PC-3 (cell line): ENCODE measurements around the gene NOX3. TPM values are rescaled to one million over a fixed set of nuclear protein-coding genes. Genes with fewer than 3 reads are reported as not detected.

ENCODE experiments used
- ATAC-seq: fragments of 200-7000 bp; cut with Tn5 transposase; 2 replicates; pipeline ENCODE4 v1.9.1; 2020; ENCODE audit warnings: mild to moderate bottlenecking, moderate library complexity
- BruUV-seq: library from RNA; stranded (reverse); fragments of 400-500 nt; replicated peaks from 2 replicates; lab custom pipeline; 2021; lab: Mats Ljungman, UMichigan
- CTCF ChIA-PET: fragments of 300-600 bp; sonication (Branson Sonifier 250); formaldehyde crosslinking; loops from one replicate; lab custom pipeline; 2022; ENCODE audit warnings: antibody characterized with exemption; lab: Charles Lee
- POLR2A ChIA-PET: fragments of 300-600 bp; sonication (Branson Sonifier 250); formaldehyde crosslinking; loops from one replicate; lab custom pipeline; 2022; ENCODE audit warnings: antibody characterized with exemption; ENCODE audit not compliant: unreplicated experiment; lab: Charles Lee
- DNase-seq: peaks from one replicate; pipeline ENCODE4 v3.0.0-alpha.2; 2015
- H2AFZ ChIP-seq: fragments of 300-600 bp; sonication (generic); 2 replicates; pipeline ENCODE4 v1.6.0; 2016; ENCODE audit warnings: antibody characterized with exemption, low read length
- H3F3A ChIP-seq: fragments of 300-600 bp; sonication (generic); one replicate; pipeline ENCODE4 v1.6.0; 2017; ENCODE audit warnings: antibody characterized with exemption, low read length, control low read depth, mild to moderate bottlenecking; ENCODE audit not compliant: unreplicated experiment
- H3K27ac ChIP-seq: fragments of 300-600 bp; sonication (generic); 2 replicates; pipeline ENCODE4 v1.5.1; 2016; ENCODE audit warnings: mild to moderate bottlenecking, low read length
- H3K27me3 ChIP-seq: fragments of 300-600 bp; sonication (generic); 2 replicates; pipeline ENCODE4 v1.6.1; 2016; ENCODE audit warnings: low read length, mixed read lengths
- H3K36me3 ChIP-seq: fragments of 300-600 bp; sonication (generic); 2 replicates; pipeline ENCODE4 v1.6.1; 2016; ENCODE audit warnings: low read depth, mixed run types, low read length, mixed read lengths
- H3K4me1 ChIP-seq: fragments of 300-600 bp; sonication (generic); 2 replicates; pipeline ENCODE4 v1.5.1; 2016; ENCODE audit warnings: low read length; ENCODE audit not compliant: insufficient read depth
- H3K4me2 ChIP-seq: fragments of 300-600 bp; sonication (generic); 2 replicates; pipeline ENCODE4 v1.6.0; 2016; ENCODE audit warnings: low read length
- H3K4me3 ChIP-seq: fragments of 300-600 bp; sonication (generic); 2 replicates; pipeline ENCODE4 v1.5.1; 2016; ENCODE audit warnings: mild to moderate bottlenecking, low read length, mixed read lengths
- H3K79me2 ChIP-seq: fragments of 300-600 bp; sonication (generic); 2 replicates; pipeline ENCODE4 v1.6.1; 2017; ENCODE audit warnings: low read length, mixed read lengths
- H3K9ac ChIP-seq: fragments of 300-600 bp; sonication (generic); 2 replicates; pipeline ENCODE4 v1.6.0; 2016; ENCODE audit warnings: mild to moderate bottlenecking, low read length
- H3K9me2 ChIP-seq: fragments of 300-600 bp; sonication (generic); replicated peaks from 2 replicates; pipeline ENCODE4 v1.6.1; 2016; ENCODE audit warnings: mixed run types, low read length, mixed read lengths
- H3K9me3 ChIP-seq: fragments of 300-600 bp; sonication (generic); 2 replicates; pipeline ENCODE4 v1.6.1; 2016; ENCODE audit warnings: low read length, mixed read lengths
- H4K20me1 ChIP-seq: fragments of 300-600 bp; sonication (generic); 2 replicates; pipeline ENCODE4 v1.6.1; 2016; ENCODE audit warnings: low read length, mixed read lengths
- CTCF ChIP-seq: fragments of 300-600 bp; sonication (generic); conservative IDR thresholded peaks from 2 replicates; pipeline ENCODE4 v1.5.1; 2017; ENCODE audit warnings: antibody characterized with exemption, low read depth, mild to moderate bottlenecking, low read length
- EZH2 ChIP-seq: fragments of 300-600 bp; sonication (generic); IDR thresholded peaks from one replicate; pipeline ENCODE4 v1.6.1; 2017; ENCODE audit warnings: antibody characterized with exemption, mild to moderate bottlenecking, low read length; ENCODE audit not compliant: unreplicated experiment
- EZH2phosphoT487 ChIP-seq: fragments of 300-600 bp; sonication (generic); IDR thresholded peaks from 2 replicates; pipeline ENCODE4 v1.6.1; 2018; ENCODE audit warnings: mild to moderate bottlenecking, antibody characterized with exemption, low read length, borderline replicate concordance
- intact Hi-C: fragments of 100-400 bp; cut with micrococcal nuclease; formaldehyde crosslinking; loops from 2 replicates; pipeline ENCODE4 v1.9.0; 2023
- total RNA-seq: library from RNA; depleted of rRNA; stranded (reverse); fragments of >200 nt; gene quantifications from 2 replicates; pipeline ENCODE4 v1.2.3, GENCODE V29; 2014

The NOX3 gene
- total RNA-seq, 1 experiment from 2014 or later, result not detected

GRCh38 chr6:155389130-155389529 lies 66.5 kb downstream of the NOX3 start:
- H3K27me3 ChIP-seq, result no peaks in the 10 kb centered on the region
- no peaks in the 10 kb centered on the region for H3F3A ChIP-seq
- BruUV-seq, result no TSS peak
- H3K4me2 ChIP-seq, result no peak overlapping the region
- H3K9ac ChIP-seq, result no peak overlapping the region
- H3K9me3 ChIP-seq, result no peaks in the 10 kb centered on the region
- no peak overlapping the region for H3K4me3 ChIP-seq
- ChIA-PET CTCF (no interaction called here), POLR2A (no interaction called here)
- no peak overlapping the region for H2AFZ ChIP-seq
- DNase-seq, result no peak
- intact Hi-C loops, result no loop called here
- no peak for ATAC-seq
- H4K20me1 ChIP-seq, result no peaks in the 10 kb centered on the region
- TF ChIP-seq EZH2 (no peak), EZH2phosphoT487 (no peak), CTCF (no peak)
- H3K79me2 ChIP-seq, result no peaks in the 10 kb centered on the region
- no peaks in the 10 kb centered on the region for H3K36me3 ChIP-seq
- no peaks in the 10 kb centered on the region for H3K4me1 ChIP-seq
- H3K27ac ChIP-seq, result no peak overlapping the region
- no peaks in the 10 kb centered on the region for H3K9me2 ChIP-seq

GRCh38 chr6:155388591-155388990 lies 67.0 kb downstream of the NOX3 start:
- no peaks in the 10 kb centered on the region for H3K9me3 ChIP-seq
- DNase-seq (no peak), ATAC-seq (no peak)
- no peaks in the 10 kb centered on the region for H4K20me1 ChIP-seq
- H3K27ac ChIP-seq, result no peak overlapping the region
- no peak overlapping the region for H3K4me3 ChIP-seq
- no peak overlapping the region for H3K4me2 ChIP-seq
- H3K4me1 ChIP-seq, result no peaks in the 10 kb centered on the region
- H3F3A ChIP-seq, result no peaks in the 10 kb centered on the region
- intact Hi-C loops, result no loop called here
- no peaks in the 10 kb centered on the region for H3K9me2 ChIP-seq
- H3K9ac ChIP-seq, result no peak overlapping the region
- BruUV-seq, result no TSS peak
- no peaks in the 10 kb centered on the region for H3K79me2 ChIP-seq
- ChIA-PET POLR2A (no interaction called here), CTCF (no interaction called here)
- H3K27me3 ChIP-seq, result no peaks in the 10 kb centered on the region
- TF ChIP-seq CTCF (no peak), EZH2phosphoT487 (no peak), EZH2 (no peak)
- no peak overlapping the region for H2AFZ ChIP-seq
- H3K36me3 ChIP-seq, result no peaks in the 10 kb centered on the region

- intact Hi-C loops, result no loop called here
- CTCF ChIA-PET, result no interaction called here
- Histone ChIP-seq H4K20me1 (no peaks in the 10 kb centered on the region), H3F3A (no peaks in the 10 kb centered on the region), H3K4me1 (no peaks in the 10 kb centered on the region), H3K36me3 (no peaks in the 10 kb centered on the region), H3K4me3 (no peak overlapping the region), H2AFZ (no peak overlapping the region), H3K9me2 (no peaks in the 10 kb centered on the region), H3K9ac (no peak overlapping the region), H3K27me3 (no peaks in the 10 kb centered on the region), H3K4me2 (no peak overlapping the region), H3K79me2 (no peaks in the 10 kb centered on the region), H3K9me3 (no peaks in the 10 kb centered on the region), H3K27ac (no peak overlapping the region)
- DNase-seq (no peak), ATAC-seq (no peak)
- no peak for TF ChIP-seq CTCF
- TF ChIP-seq EZH2phosphoT487, result no peak
- no peak for TF ChIP-seq EZH2
- no TSS peak for BruUV-seq
- POLR2A ChIA-PET, result no interaction called here
Measured at GRCh38 chr6:155387481-155387880, 68.2 kb downstream of the NOX3 start.
